ENCODE data around the gene SFXN5.
A peak's percentile ranks its signal among the peaks of the same experiment; 100 is the strongest.

GRCh38 chr2:72913486-72914205, 157.9 kb downstream of the SFXN5 start:
- TF ChIP-seq CTCF (optimal IDR thresholded peaks at IDR 0.05 in 1 of 3, IDR thresholded peaks at IDR 0.05 in 1 of 3, conservative IDR thresholded peaks at IDR 0.05 in 1 of 3; ENCODE audit: extremely low read depth in 1 of 3, insufficient read depth in 2 of 3, low read length in 3 of 3) (peak in 2 of 3 experiments; percentile 31 to 45), EZH2 (IDR thresholded peaks at IDR 0.05; ENCODE audit: low read length) (peak; percentile 81)
